ENCODE data around the gene RABL2A. TPM values are rescaled to one million over a fixed set of nuclear protein-coding genes. Genes with fewer than 3 reads are reported as not detected.
"Not testable (repeated sequence)": the region's sequence is repeated elsewhere in the genome, so short reads cannot be mapped to it uniquely, and the experiment has no call there.

Gene RABL2A
- polyA plus RNA-seq, 1 donor (not counting 4 experiments of a cell fraction or from before 2014, with no cell fraction given): 6.7 TPM

GRCh38 chr2:113602869-113603466, 24.1 kb upstream of the RABL2A start:
- Histone ChIP-seq H4K20me1 (ENCODE audit: control insufficient read depth, extremely low read depth, insufficient read depth, low read length) (no peaks in the 10 kb centered on the region), H3K27me3 (ENCODE audit: control insufficient read depth, extremely low read depth, insufficient read depth, low read length) (no peaks in the 10 kb centered on the region), H3K27ac (ENCODE audit: control insufficient read depth, insufficient read depth, low read length) (no peak overlapping the region), H3K9ac (ENCODE audit: control insufficient read depth, extremely low read depth, insufficient read depth, low read length) (peak overlapping the region; percentile 28), H2AFZ (ENCODE audit: control insufficient read depth, low read length) (peak overlapping the region; percentile 86), H3K4me2 (ENCODE audit: control insufficient read depth, extremely low read depth, insufficient read depth, low read depth, low read length) (peak overlapping the region; percentile 32), H3K9me1 (ENCODE audit: control insufficient read depth, extremely low read depth, insufficient read depth, low read length) (no peaks in the 10 kb centered on the region), H3K36me3 (ENCODE audit: control insufficient read depth in 2 of 2, extremely low read depth in 1 of 2, insufficient read depth in 2 of 2, low read length in 2 of 2) (no peaks in the 10 kb centered on the region), H3K79me2 (ENCODE audit: control insufficient read depth, insufficient read depth, low read length) (no peaks in the 10 kb centered on the region), H3K4me3 (ENCODE audit: control insufficient read depth in 2 of 3, extremely low read depth in 1 of 3, insufficient read depth in 2 of 3, low read depth in 1 of 3, low read length in 3 of 3) (peak overlapping the region; percentile 54 to 77 (median 65)), H3K9me3 (ENCODE audit: control insufficient read depth, low read depth, low read length) (no peaks in the 10 kb centered on the region), H3K4me1 (ENCODE audit: control insufficient read depth, extremely low read depth, insufficient read depth, low read length) (no peaks in the 10 kb centered on the region)
- no peak for DNase-seq (ENCODE audit: low read depth, low spot score)
- no peak for TF ChIP-seq CTCF (optimal IDR thresholded peaks at IDR 0.05 in 1 of 3, IDR thresholded peaks at IDR 0.05 in 1 of 3, conservative IDR thresholded peaks at IDR 0.05 in 1 of 3; ENCODE audit: extremely low read depth in 1 of 3, insufficient read depth in 2 of 3, low read length in 3 of 3)
- TF ChIP-seq EZH2 (IDR thresholded peaks at IDR 0.05; ENCODE audit: low read length): no peak
- dilution Hi-C loops (cut with MboI; ENCODE audit: extremely low pct_ligation_motif_present, low sequenced_read_pairs): no loop called here
- FAIRE-seq: no peak

GRCh38 chr2:113603467-113604084, 23.5 kb upstream of the RABL2A start:
- H3K9me3 ChIP-seq (ENCODE audit: control insufficient read depth, low read depth, low read length); dilution Hi-C loops (cut with MboI; ENCODE audit: extremely low pct_ligation_motif_present, low sequenced_read_pairs); H3K9me1 ChIP-seq (ENCODE audit: control insufficient read depth, extremely low read depth, insufficient read depth, low read length); H3K79me2 ChIP-seq (ENCODE audit: control insufficient read depth, insufficient read depth, low read length); DNase-seq (ENCODE audit: low read depth, low spot score); H4K20me1 ChIP-seq (ENCODE audit: control insufficient read depth, extremely low read depth, insufficient read depth, low read length); H3K36me3 ChIP-seq (ENCODE audit: control insufficient read depth in 2 of 2, extremely low read depth in 1 of 2, insufficient read depth in 2 of 2, low read length in 2 of 2); FAIRE-seq; H3K4me1 ChIP-seq (ENCODE audit: control insufficient read depth, extremely low read depth, insufficient read depth, low read length); H3K27me3 ChIP-seq (ENCODE audit: control insufficient read depth, extremely low read depth, insufficient read depth, low read length): not testable (repeated sequence)
- H3K9ac ChIP-seq (ENCODE audit: control insufficient read depth, extremely low read depth, insufficient read depth, low read length): peak overlapping the region; percentile 28
- H3K27ac ChIP-seq (ENCODE audit: control insufficient read depth, insufficient read depth, low read length): peak overlapping the region; percentile 26
- H3K4me2 ChIP-seq (ENCODE audit: control insufficient read depth, extremely low read depth, insufficient read depth, low read depth, low read length): peak overlapping the region; percentile 32
- H3K4me3 ChIP-seq (ENCODE audit: control insufficient read depth in 2 of 3, extremely low read depth in 1 of 3, insufficient read depth in 2 of 3, low read depth in 1 of 3, low read length in 3 of 3): peak overlapping the region; percentile 54 to 77 (median 65)
- H2AFZ ChIP-seq (ENCODE audit: control insufficient read depth, low read length): peak overlapping the region; percentile 86
